Activated CD8-positive, alpha-beta memory T cell treated with anti-CD3 and anti-CD28 coated beads for 48 hours (primary cell): ENCODE data around the gene TPBGL.

Experiments used
- DNase-seq, 3 experiments: peaks; one replicate each; pipeline ENCODE4 v3.0.0-alpha.2; 2020; ENCODE audit warnings: low read depth in 2 of 3, low spot score in 2 of 3

The TPBGL gene

DNA sequence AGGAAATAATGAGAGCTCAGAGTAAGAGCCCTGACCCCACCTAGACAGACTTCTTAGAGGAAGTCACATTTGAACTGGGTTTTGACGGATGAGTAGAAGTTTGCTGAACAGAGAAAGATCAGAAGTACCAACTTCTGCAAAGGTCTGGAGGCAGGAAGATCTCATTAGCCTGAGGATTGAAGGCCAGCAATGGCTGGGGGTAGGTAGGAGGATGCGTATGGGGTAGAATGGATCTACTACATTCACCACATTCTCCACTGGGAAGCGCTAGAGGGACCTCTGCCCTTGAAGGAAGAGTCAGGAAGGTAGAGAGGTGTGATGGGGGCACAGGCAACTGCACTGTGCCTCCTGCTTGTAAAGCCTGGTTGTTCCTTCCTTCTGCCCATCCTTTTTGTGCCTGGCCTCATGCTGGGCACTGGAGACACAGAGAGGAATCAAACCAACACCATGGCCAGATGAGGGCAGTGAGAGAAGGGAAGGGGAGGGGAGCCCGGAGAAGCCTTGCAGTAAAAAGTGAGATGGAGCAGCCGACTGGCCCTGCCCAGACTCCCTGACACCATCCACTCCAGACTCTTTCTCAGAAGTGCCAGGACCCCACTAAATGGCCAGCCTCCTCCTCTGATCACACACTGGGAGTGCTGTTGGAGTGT, 4.9 kb downstream of the TPBGL start:
- DNase-seq = no peak

- no peak for DNase-seq
Measured at GRCh38 chr11:75246006-75246670, 5.6 kb downstream of the TPBGL start.

- DNase-seq = no peak
Measured at GRCh38 chr11:75246671-75247350, 6.2 kb downstream of the TPBGL start.

DNA sequence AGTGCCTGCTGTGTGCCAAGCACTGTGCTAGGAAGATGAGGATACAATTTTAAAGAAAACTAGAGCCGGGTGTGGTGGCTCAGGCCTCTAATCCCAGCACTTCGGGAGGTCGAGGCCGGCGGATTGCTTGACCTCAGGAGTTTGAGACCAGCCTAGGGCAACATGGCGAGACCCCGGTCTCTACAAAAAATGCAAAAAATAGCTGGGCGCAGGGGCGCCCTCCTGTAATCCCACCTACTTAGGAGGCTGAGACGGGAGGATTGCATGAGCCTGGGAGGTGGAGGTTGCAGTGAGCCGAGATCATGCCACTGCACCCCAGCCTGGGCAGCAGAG, 8.3 kb downstream of the TPBGL start:
- no peak for DNase-seq

GRCh38 chr11:75249704-75250103, 9.1 kb downstream of the TPBGL start:
- no peak for DNase-seq

DNA sequence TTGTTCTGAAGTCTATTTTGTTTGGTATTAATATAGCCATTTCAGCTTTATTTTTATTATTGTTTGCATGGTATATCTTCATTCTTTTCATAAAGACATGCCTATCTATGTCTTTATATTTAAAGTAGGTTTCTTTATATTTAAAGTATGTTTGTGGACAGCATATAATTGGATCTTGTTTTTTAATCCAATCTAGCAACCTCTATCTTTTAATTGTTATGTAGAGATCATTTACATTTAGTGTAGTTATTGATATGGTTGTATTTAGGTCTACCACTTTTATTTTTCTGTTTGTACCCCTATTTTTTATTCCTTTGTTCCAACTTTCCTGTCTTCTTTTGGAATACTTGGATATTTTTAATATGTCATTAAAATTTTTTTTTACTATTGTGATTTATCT, 13.8 kb downstream of the TPBGL start:
- no peak for DNase-seq

- no peak for DNase-seq
Measured at GRCh38 chr11:75260396-75261170, 20.0 kb downstream of the TPBGL start.

DNA sequence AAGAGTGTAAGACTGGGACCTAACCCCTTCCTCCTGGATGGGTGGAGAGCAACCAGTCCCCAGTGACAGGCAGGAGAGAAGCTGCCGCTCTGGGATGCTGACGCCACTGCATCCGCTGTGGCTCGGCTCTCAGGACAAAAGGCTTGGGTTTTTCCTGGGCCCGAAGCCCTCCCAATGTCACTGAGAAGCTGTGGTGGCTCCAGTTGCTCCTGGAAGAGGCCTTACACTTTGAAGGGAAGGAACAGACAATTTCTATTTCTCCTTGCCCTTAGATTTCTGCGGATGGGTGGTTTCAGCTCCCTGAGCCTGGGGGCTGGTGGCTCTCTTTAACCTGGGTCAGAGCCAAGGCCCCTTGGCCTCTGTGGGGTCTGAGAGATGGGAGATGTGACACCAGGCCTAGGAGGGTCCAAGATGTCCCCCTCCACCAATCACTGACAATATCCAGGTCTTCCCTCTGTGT, 21.4 kb downstream of the TPBGL start:
- DNase-seq = no peak

DNA sequence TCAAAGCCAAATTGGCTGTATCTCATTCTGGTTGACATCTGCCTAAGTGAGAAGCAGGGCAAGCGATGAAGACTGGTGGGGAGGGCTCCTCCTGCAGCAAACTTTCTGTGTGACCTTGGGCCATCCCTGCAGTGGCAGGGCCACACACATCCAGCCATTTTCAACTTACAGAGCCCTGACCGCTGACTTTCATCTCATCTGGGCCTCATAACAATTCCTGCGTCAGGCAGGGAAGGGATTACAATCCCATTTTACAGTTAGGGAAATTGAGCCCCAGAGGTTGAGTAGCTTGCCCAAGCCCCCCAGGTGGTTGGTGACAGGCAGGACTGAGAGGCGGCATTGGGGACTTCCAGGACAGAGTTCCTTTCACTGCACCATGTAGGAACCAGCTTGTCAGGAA, 21.9 kb downstream of the TPBGL start:
- no peak for DNase-seq

DNA sequence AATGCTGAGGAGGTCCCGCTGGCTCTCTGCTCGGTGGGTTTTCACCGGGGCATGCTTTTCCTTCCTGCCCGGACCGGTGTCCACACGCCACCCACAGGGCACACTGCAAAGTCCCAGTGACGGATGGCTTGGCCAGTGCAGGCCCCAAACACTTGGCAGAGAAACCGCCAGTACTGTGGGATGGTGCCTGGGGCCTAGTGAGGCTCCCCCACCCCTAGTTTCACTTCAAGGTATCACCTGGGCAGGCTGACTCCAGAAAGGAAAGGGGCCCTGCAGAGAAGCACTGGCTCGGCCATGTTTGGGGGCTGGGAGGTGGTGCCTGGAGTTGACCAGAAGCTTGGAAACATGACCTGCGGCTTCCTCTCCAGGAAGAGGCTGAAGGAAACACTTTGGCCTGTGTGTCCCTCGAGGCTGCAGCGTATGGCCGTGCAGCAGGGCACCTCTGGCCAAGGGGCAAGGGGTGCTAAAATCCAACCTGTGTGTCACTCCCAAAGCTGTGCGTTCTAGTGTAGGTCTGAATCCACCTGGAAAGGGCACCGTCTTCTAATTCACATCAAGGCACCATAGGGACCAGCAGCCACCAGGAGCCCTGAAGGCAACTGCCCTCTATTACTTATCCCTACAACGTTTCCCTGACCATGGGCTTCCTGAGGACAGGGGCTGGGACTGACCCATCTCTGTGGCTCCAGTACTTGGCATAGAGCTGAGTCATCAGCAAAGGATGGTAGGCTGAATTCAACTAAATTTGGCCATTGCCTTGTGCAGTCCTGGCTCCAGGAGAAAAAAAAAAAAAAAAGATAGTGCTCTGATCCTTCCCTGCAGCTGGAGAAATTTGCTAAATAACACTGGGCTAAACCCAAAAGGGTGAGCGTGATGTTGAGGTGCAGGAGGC, 22.6 kb downstream of the TPBGL start:
- no peak for DNase-seq

GRCh38 chr11:75263944-75264349, 23.4 kb downstream of the TPBGL start:
- no peak for DNase-seq

- DNase-seq = no peak
Measured at GRCh38 chr11:75264356-75264755, 23.8 kb downstream of the TPBGL start.

- no peak for DNase-seq
Measured at GRCh38 chr11:75264971-75265370, 24.4 kb downstream of the TPBGL start.

DNA sequence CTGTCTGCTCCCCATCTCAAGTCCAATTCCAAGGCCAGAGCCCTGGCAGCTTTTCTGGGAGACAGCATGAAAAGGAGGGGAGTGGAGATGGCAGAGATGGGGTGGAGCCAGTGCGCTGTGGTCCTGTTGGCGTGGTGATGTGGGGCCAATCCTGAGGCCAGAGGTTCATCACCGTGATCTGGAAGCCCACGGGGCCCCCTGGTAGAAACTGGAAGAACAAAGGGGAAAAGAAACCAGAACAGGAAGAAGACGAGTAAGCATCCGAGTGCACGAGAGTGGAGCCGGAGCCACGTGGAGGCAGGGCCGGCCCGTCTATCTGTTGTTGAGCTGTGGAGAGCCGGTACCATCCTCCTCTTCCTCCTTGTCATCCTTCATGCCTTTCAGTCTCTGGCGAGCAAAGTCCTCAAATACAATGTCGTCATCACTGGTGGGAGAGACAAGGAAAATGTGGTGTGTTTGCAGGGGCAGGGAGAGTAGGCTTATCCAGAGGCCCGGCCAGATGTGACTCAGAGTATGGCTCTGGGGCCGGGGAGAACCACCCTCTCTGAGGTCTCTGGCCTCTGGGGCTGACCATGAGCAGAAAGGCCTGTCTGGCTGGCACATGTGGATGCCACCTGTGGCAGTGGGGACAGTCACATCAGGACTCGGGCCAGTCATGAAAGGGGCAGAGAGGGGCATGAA, 25.4 kb downstream of the TPBGL start:
- no peak for DNase-seq

GRCh38 chr11:75267171-75267970, 26.8 kb downstream of the TPBGL start:
- DNase-seq = no peak

GRCh38 chr11:75268626-75269366, 28.2 kb downstream of the TPBGL start:
- DNase-seq = no peak

DNA sequence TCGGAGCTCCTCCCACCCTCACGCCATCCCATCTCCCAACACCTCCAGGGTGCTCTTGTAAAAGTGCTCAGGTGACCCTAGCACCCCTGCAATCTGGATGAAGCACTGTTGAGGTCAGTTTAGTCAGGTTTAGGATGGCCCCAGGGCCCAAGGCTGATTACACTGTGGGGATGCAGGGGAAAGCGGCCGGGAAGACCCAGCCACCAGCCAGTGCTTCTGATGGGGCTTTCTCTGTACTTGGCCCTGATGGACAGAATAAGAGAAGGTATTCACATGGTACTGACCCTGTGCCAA, 28.7 kb downstream of the TPBGL start:
- DNase-seq = no peak

GRCh38 chr11:75269896-75270295, 29.3 kb downstream of the TPBGL start:
- DNase-seq = no peak

GRCh38 chr11:75270896-75271418, 30.4 kb downstream of the TPBGL start:
- no peak for DNase-seq
